Right lobe of liver (tissue), 6 donors: ENCODE measurements around the gene RPS6KL1. TPM values are rescaled to one million over a fixed set of nuclear protein-coding genes. Genes with fewer than 3 reads are reported as not detected.
"Not testable (repeated sequence)": the region's sequence is repeated elsewhere in the genome, so short reads cannot be mapped to it uniquely, and the experiment has no call there.

Source experiments
- ATAC-seq, 4 donors: fragments of 200-7000 bp; cut with Tn5 transposase; one replicate each; pipeline ENCODE4 v1.9.1; 2020; ENCODE audit warnings: mild to moderate bottlenecking in 4 of 4, moderate library complexity in 4 of 4
- DNase-seq, 3 donors: peaks; one replicate each; pipeline ENCODE4 v3.0.0-alpha.2; 2020
- H3K27ac ChIP-seq, 3 donors: fragments of 200-600 bp; one replicate each; pipeline ENCODE4 v1.8.0; 2022
- H3K27me3 ChIP-seq, 2 donors: fragments of 200-600 bp; one replicate each; pipeline ENCODE4 v1.8.0; 2022
- H3K36me3 ChIP-seq, 4 donors: fragments of 200-600 bp; sonication (generic) in 1 of 4; one replicate each; pipeline versions ENCODE4 v1.5.1 to v1.8.0; 2017 to 2022; ENCODE audit warnings: control low read depth in 1 of 4
- H3K4me1 ChIP-seq, 4 donors: fragments of 200-600 bp; sonication (generic) in 1 of 4; one replicate each; pipeline versions ENCODE4 v1.5.1 to v1.8.0; 2017 to 2022; ENCODE audit warnings: control low read depth in 1 of 4
- H3K4me3 ChIP-seq, 3 donors: fragments of 200-600 bp; one replicate each; pipeline ENCODE4 v1.8.0; 2022
- H3K9me3 ChIP-seq, 4 donors: fragments of 200-600 bp; sonication (generic) in 1 of 4; one replicate each; pipeline versions ENCODE4 v1.5.1 to v1.8.0; 2017 to 2022; ENCODE audit warnings: control low read depth in 1 of 4
- POLR2A ChIP-seq: fragments of 450-650 bp; IDR thresholded peaks from one replicate; pipeline ENCODE4 v1.6.1; 2017; ENCODE audit warnings: antibody characterized with exemption, mild to moderate bottlenecking
- WGBS: methylation state at CpG from one replicate; pipeline ENCODE4 v1.1.6; 2018; ENCODE audit warnings: low coverage, low lambda C conversion rate; ENCODE audit not compliant: insufficient coverage; ENCODE audit errors: missing lambda C conversion rate; 5-methylcytosine and 5-hydroxymethylcytosine counted together
- intact Hi-C, 2 donors: fragments of 100-400 bp; cut with DNase I; formaldehyde crosslinking; loops; one replicate each; pipeline versions ENCODE4 v1.11.2 to v1.14.1; 2022
- total RNA-seq, 6 experiments: library from RNA; depleted of rRNA in 2 of 6; stranded (reverse); fragments of >200 nt in 2 of 6; fragmentation: NEBNext Ultra II Directional in 3 of 6; extraction: Animal tissue kit (Norgen Biotek cat#: 25700) in 3 of 6; gene quantifications; one replicate each; pipeline versions ENCODE4 v1.1.0 to v1.2.4, GENCODE V29; 2016 to 2023
- TF ChIP-seq, protein P1 (sequence below), 4 donors: fragments of 200-600 bp in 3 of 4; fragments of 450-650 bp in 1 of 4; IDR thresholded peaks; one replicate each; pipeline versions ENCODE4 v1.5.1 to v1.8.0; 2016 to 2022; ENCODE audit warnings: antibody characterized with exemption in 4 of 4, mild to moderate bottlenecking in 2 of 4
- donor health status: DM: no; HTN: yes; CAD: no.
- donor health status: DM: no; HTN: no; CAD: no.
- donor health status: DM: no; HTN: no; CAD: no.
- donor health status: DM: no; HTN: yes; CAD: no.
- donor health status: DM: no; HTN: yes; CAD: no.

Gene RPS6KL1
- total RNA-seq, 6 experiments from 2014 or later: 3.9 to 7.9 (median 4.9) TPM

- DNase-seq (peak in 1 of 3 donors; percentile 37), ATAC-seq (no peak)
- no peaks in the 10 kb centered on the region for H3K27me3 ChIP-seq
- H3K9me3 ChIP-seq: no peaks in the 10 kb centered on the region
- 55% methylated on average over 4 of the region's 9 CpGs for WGBS
- H3K27ac ChIP-seq: no peak overlapping the region
- TF ChIP-seq POLR2A: no peak
- TF ChIP-seq, protein P1, sequence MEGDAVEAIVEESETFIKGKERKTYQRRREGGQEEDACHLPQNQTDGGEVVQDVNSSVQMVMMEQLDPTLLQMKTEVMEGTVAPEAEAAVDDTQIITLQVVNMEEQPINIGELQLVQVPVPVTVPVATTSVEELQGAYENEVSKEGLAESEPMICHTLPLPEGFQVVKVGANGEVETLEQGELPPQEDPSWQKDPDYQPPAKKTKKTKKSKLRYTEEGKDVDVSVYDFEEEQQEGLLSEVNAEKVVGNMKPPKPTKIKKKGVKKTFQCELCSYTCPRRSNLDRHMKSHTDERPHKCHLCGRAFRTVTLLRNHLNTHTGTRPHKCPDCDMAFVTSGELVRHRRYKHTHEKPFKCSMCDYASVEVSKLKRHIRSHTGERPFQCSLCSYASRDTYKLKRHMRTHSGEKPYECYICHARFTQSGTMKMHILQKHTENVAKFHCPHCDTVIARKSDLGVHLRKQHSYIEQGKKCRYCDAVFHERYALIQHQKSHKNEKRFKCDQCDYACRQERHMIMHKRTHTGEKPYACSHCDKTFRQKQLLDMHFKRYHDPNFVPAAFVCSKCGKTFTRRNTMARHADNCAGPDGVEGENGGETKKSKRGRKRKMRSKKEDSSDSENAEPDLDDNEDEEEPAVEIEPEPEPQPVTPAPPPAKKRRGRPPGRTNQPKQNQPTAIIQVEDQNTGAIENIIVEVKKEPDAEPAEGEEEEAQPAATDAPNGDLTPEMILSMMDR (IDR thresholded peaks at IDR 0.05): no peak
- no peak overlapping the region for H3K4me3 ChIP-seq
- intact Hi-C loops: no loop called here
- no peaks in the 10 kb centered on the region for H3K4me1 ChIP-seq
- H3K36me3 ChIP-seq: no peaks in the 10 kb centered on the region
These were observed 12.3 kb upstream of the RPS6KL1 start for GRCh38 chr14:74935360-74935680.

- peak in 1 of 4 donors; percentile 48 for ATAC-seq
- WGBS: 56% methylated on average over 15 of the region's 26 CpGs
These were observed 11.7 kb upstream of the RPS6KL1 start for GRCh38 chr14:74934476-74935359.

DNA sequence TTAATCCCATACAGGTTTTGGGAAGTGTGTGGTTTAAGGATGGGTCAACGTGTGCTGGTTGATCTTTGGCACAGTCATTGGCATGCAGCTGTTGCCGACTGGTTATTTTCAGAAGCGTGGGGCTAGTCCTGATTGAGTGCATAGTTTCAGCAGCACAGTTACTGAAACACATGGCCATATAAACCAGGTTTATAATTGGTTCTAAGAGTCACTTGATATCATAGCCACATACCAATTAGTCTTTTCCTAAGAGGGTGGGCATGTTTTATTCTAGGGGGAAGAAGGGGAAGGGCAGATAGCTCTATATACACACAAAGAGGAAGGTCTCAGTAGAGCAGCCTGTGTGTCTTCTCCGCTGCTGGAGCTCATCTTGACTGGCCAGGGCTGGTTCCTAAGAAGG lies 11.0 kb upstream of the RPS6KL1 start:
- Histone ChIP-seq H3K27ac (no peak overlapping the region), H3K9me3 (no peaks in the 10 kb centered on the region), H3K4me3 (no peak overlapping the region), H3K4me1 (no peaks in the 10 kb centered on the region), H3K36me3 (no peaks in the 10 kb centered on the region), H3K27me3 (no peaks in the 10 kb centered on the region)
- peak in 1 of 3 donors; percentile 3 for DNase-seq
- intact Hi-C loops: no loop called here
- TF ChIP-seq, protein P1 (IDR thresholded peaks at IDR 0.05): no peak
- no peak for TF ChIP-seq POLR2A
- no peak for ATAC-seq
- WGBS: 39% methylated on average over 4 of the region's 4 CpGs

More at GRCh38 chr14:74934476-74935359, 11.7 kb upstream of the RPS6KL1 start:
- Histone ChIP-seq H3K9me3 (no peaks in the 10 kb centered on the region), H3K27me3 (no peaks in the 10 kb centered on the region), H3K27ac (no peak overlapping the region), H3K36me3 (no peaks in the 10 kb centered on the region), H3K4me3 (no peak overlapping the region), H3K4me1 (no peaks in the 10 kb centered on the region)
- DNase-seq: peak in 2 of 3 donors; percentile 46 to 56
- TF ChIP-seq POLR2A: no peak
- TF ChIP-seq, protein P1 (IDR thresholded peaks at IDR 0.05): no peak
- intact Hi-C loops: no loop called here

- H3K36me3 ChIP-seq, ATAC-seq, H3K4me1 ChIP-seq, DNase-seq, H3K4me3 ChIP-seq, H3K9me3 ChIP-seq, intact Hi-C loops, H3K27me3 ChIP-seq, H3K27ac ChIP-seq: not testable (repeated sequence)
- 58% methylated on average over 3 of the region's 4 CpGs for WGBS
These were observed 9.9 kb upstream of the RPS6KL1 start for GRCh38 chr14:74932936-74933335.

DNA sequence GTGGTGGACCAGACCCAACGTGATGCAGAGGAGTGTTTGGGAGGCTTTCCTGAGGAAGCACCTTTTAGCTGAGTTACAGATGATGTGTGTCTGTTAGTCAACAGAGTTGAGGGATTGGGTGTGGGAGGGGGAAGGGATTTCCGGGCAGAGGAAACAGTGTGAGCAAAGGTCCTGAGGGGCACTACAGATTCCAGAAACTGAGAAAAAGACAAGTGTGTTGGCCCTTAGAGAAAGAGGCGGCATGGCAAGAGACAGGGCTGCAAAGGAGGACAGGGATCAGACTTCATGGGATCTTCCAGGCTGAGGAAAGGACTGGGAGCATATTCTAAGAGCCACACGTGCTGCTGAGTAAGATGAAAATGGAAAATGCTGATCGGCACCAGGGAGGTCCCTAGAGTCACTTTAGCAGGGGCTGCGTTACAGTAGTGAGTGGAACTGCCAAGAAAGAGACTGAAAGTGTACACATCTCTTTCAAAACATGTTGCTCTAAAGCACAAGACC lies 9.4 kb upstream of the RPS6KL1 start:
- peak in 1 of 3 donors; percentile 7 for DNase-seq
- WGBS: 21% methylated on average over 6 of the region's 6 CpGs

GRCh38 chr14:74931744-74932143 lies 8.7 kb upstream of the RPS6KL1 start:
- H3K9me3 ChIP-seq, H3K36me3 ChIP-seq, H3K4me3 ChIP-seq, H3K27me3 ChIP-seq, H3K27ac ChIP-seq, intact Hi-C loops, H3K4me1 ChIP-seq, ATAC-seq: not testable (repeated sequence)
- DNase-seq: peak in 1 of 3 donors; percentile 9
- 64% methylated on average over 9 of the region's 9 CpGs for WGBS

More for the DNA sequence above, 9.4 kb upstream of the RPS6KL1 start:
- Histone ChIP-seq H3K9me3 (no peaks in the 10 kb centered on the region), H3K4me3 (no peak overlapping the region), H3K27me3 (no peaks in the 10 kb centered on the region), H3K4me1 (no peaks in the 10 kb centered on the region), H3K27ac (no peak overlapping the region), H3K36me3 (no peaks in the 10 kb centered on the region)
- no peak for TF ChIP-seq POLR2A
- TF ChIP-seq, protein P1 (IDR thresholded peaks at IDR 0.05): no peak
- intact Hi-C loops: no loop called here
- ATAC-seq: peak; percentile 64 to 85 (median 74)
